K562 (cell line): ENCODE results near the gene NXN. TPM values are rescaled to one million over a fixed set of nuclear protein-coding genes. Genes with fewer than 3 reads are reported as not detected.
A peak's percentile ranks its signal among the peaks of the same experiment; 100 is the strongest.

Experiments used
- ATAC-seq: fragments of 200-7000 bp; cut with Tn5 transposase; 3 replicates; pipeline ENCODE4 v1.9.1; 2020; ENCODE audit warnings: moderate library complexity
- BruUV-seq: library from RNA; stranded (reverse); fragments of 400-500 nt; replicated peaks from 2 replicates; lab custom pipeline; 2021; lab: Mats Ljungman, UMichigan
- CTCF ChIA-PET: fragments of 300-600 bp; formaldehyde crosslinking; extraction: SDS; loops from one replicate; lab custom pipeline; 2021; ENCODE audit warnings: low intra/inter-chr PET ratio; lab: Yijun Ruan, JAX
- POLR2A ChIA-PET: fragments of 300-600, 350-650 bp; sonication (Branson Sonifier 250); formaldehyde crosslinking; extraction: SDS; loops from one replicate; lab custom pipeline; 2021; ENCODE audit warnings: antibody characterized with exemption, inconsistent platforms; lab: Yijun Ruan, JAX
- DNase-seq, 4 experiments: peaks; one replicate each; pipeline versions ENCODE4 v3.0.0 to v3.0.0-alpha.2; 2011 to 2018; ENCODE audit warnings: low spot score in 3 of 4, mixed read lengths in 3 of 4; ENCODE audit errors: extremely low read depth in 1 of 4
- FAIRE-seq: peaks from 2 replicates; lab custom pipeline; 2011; peaks lifted over from hg19 to GRCh38; lab: Jason Lieb, UNC
- H2AFZ ChIP-seq: 2 replicates; pipeline ENCODE4 v1.6.0; 2011; ENCODE audit warnings: low read depth, low read length, control low read depth, inconsistent platforms
- H3K27ac ChIP-seq: fragments of 200-600 bp; 3 replicates; pipeline ENCODE4 v1.8.0; 2011; ENCODE audit warnings: low read depth, mild to moderate bottlenecking, control low read depth, inconsistent platforms, low read length, moderate library complexity, mixed read lengths; ENCODE audit errors: extremely low read depth
- H3K27me3 ChIP-seq, 2 experiments: fragments of 300-600 bp in 1 of 2; 2 replicates in 1 of 2; 3 replicates in 1 of 2; pipeline versions ENCODE4 v1.6.0 to v1.8.0; 2011; ENCODE audit warnings: inconsistent platforms in 2 of 2, low read length in 2 of 2, mild to moderate bottlenecking in 1 of 2, mixed read lengths in 1 of 2, moderate library complexity in 1 of 2; ENCODE audit not compliant: control insufficient read depth in 2 of 2, insufficient read depth in 2 of 2
- H3K36me3 ChIP-seq: fragments of 300-600 bp; 3 replicates; pipeline ENCODE4 v1.8.0; 2011; ENCODE audit warnings: mild to moderate bottlenecking, low read length, inconsistent platforms; ENCODE audit not compliant: control insufficient read depth, insufficient read depth
- H3K4me1 ChIP-seq, 2 experiments: fragments of 200-600 bp in 1 of 2; replicated peaks in 1 of 2; 2 replicates in 1 of 2; 3 replicates in 1 of 2; pipeline versions ENCODE4 v1.5.1 to v1.8.0; 2011; ENCODE audit warnings: inconsistent platforms in 2 of 2, low read length in 2 of 2, mild to moderate bottlenecking in 1 of 2, mixed read lengths in 1 of 2, moderate library complexity in 1 of 2; ENCODE audit not compliant: control insufficient read depth in 2 of 2, insufficient read depth in 2 of 2
- H3K4me2 ChIP-seq: 2 replicates; pipeline ENCODE4 v1.6.1; 2011; ENCODE audit warnings: low read length, control low read depth, inconsistent platforms, mixed read lengths; ENCODE audit not compliant: insufficient read depth
- H3K4me3 ChIP-seq: fragments of 200-600 bp; sonication (generic), shearing (Covaris generic); 2 replicates; pipeline ENCODE4 v1.5.1; 2016; ENCODE audit warnings: control low read depth, inconsistent platforms
- H3K79me2 ChIP-seq: fragments of 200-600 bp; 3 replicates; pipeline ENCODE4 v1.8.0; 2011; ENCODE audit warnings: low read length, inconsistent platforms; ENCODE audit not compliant: control insufficient read depth, insufficient read depth
- H3K9ac ChIP-seq, 2 experiments: 2 replicates each; pipeline versions ENCODE4 v1.6.0 to v1.6.1; 2011; ENCODE audit warnings: low read depth in 2 of 2, low read length in 2 of 2, control low read depth in 1 of 2, inconsistent platforms in 1 of 2, mild to moderate bottlenecking in 1 of 2, mixed read lengths in 1 of 2; ENCODE audit not compliant: insufficient read depth in 1 of 2
- H3K9me1 ChIP-seq: one replicate; pipeline ENCODE4 v1.6.0; 2011; ENCODE audit warnings: inconsistent platforms, mild to moderate bottlenecking, low read length, moderate library complexity; ENCODE audit not compliant: control insufficient read depth, insufficient read depth
- H3K9me3 ChIP-seq: replicated peaks from 2 replicates; pipeline ENCODE4 v1.5.1; 2011; ENCODE audit warnings: low read depth, low read length, inconsistent platforms; ENCODE audit not compliant: control insufficient read depth, insufficient read depth
- H4K20me1 ChIP-seq: replicated peaks from 2 replicates; pipeline ENCODE4 v1.6.1; 2011; ENCODE audit warnings: low read length, inconsistent platforms, mixed read lengths; ENCODE audit not compliant: control insufficient read depth, insufficient read depth
- LARP7 ChIP-seq: fragments of 450-650 bp; IDR thresholded peaks from 2 replicates; pipeline ENCODE4 v1.6.1; 2016
- NR3C1 ChIP-seq: sonication (generic); formaldehyde crosslinking; IDR thresholded peaks from 2 replicates; pipeline ENCODE4 v1.8.1; 2022; ENCODE audit warnings: missing genetic modification reagents
- TAF1 ChIP-seq: IDR thresholded peaks from 2 replicates; pipeline ENCODE4 v1.6.1; 2011; ENCODE audit warnings: mild to moderate bottlenecking, low read length, moderate library complexity; ENCODE audit not compliant: insufficient read depth, control insufficient read depth, severe bottlenecking; ENCODE audit errors: extremely low read depth
- TCF7 ChIP-seq: sonication (generic); IDR thresholded peaks from 2 replicates; pipeline ENCODE4 v1.6.1; 2016; ENCODE audit warnings: antibody characterized with exemption, borderline replicate concordance
- TEAD1 ChIP-seq, 2 experiments: fragments of 450-650 bp in 1 of 2; sonication (generic) in 1 of 2; formaldehyde crosslinking; IDR thresholded peaks; 2 replicates each; pipeline versions ENCODE4 v1.4.0 to v1.8.0; 2020 to 2022; ENCODE audit warnings: mild to moderate bottlenecking in 2 of 2, missing genetic modification reagents in 1 of 2
- XRCC5 ChIP-seq: fragments of 200-400 bp; formaldehyde crosslinking; IDR thresholded peaks from 2 replicates; pipeline ENCODE4 v1.6.1; 2017; ENCODE audit warnings: low read depth, mild to moderate bottlenecking, low read length
- ZBTB11 ChIP-seq, 3 experiments: fragments of 200-800 bp in 1 of 3; fragments of 250-450 bp in 1 of 3; fragments of 450-650 bp in 1 of 3; sonication (Bioruptor Pico) in 1 of 3; sonication (Bioruptor generic) in 1 of 3; formaldehyde crosslinking in 1 of 3; IDR thresholded peaks; 2 replicates each; pipeline versions ENCODE4 v1.6.1 to v1.8.0; 2016 to 2022; ENCODE audit warnings: mild to moderate bottlenecking in 2 of 3, missing genetic modification characterization in 2 of 3, missing compliant biosample characterization in 1 of 3, moderate library complexity in 1 of 3
- ZBTB26 ChIP-seq: fragments of 450-650 bp; formaldehyde crosslinking; IDR thresholded peaks from 2 replicates; pipeline ENCODE4 v1.4.0; 2022; ENCODE audit warnings: missing genetic modification characterization
- ZBTB33 ChIP-seq: sonication (generic); formaldehyde crosslinking; IDR thresholded peaks from 2 replicates; pipeline ENCODE4 v1.8.1; 2023; ENCODE audit warnings: mild to moderate bottlenecking, missing genetic modification reagents
- ZNF395 ChIP-seq: fragments of 200-800 bp; sonication (Bioruptor generic); IDR thresholded peaks from 2 replicates; pipeline ENCODE4 v1.6.1; 2017; ENCODE audit warnings: missing genetic modification characterization, missing compliant biosample characterization
- ZNF408 ChIP-seq: fragments of 250-450 bp; sonication (Bioruptor Pico); IDR thresholded peaks from 2 replicates; pipeline ENCODE4 v1.4.0; 2020; ENCODE audit warnings: low read depth, mild to moderate bottlenecking, moderate library complexity
- WGBS: fragments of 100-300 bp; shearing (Covaris generic); methylation state at CpG from one replicate; pipeline ENCODE4 v1.1.6; 2016; ENCODE audit warnings: low coverage, mixed read lengths; ENCODE audit not compliant: insufficient coverage; ENCODE audit errors: missing lambda C conversion rate; 5-methylcytosine and 5-hydroxymethylcytosine counted together
- in situ Hi-C: fragments of 300-500 bp; cut with MboI; formaldehyde crosslinking; loops from 4 replicates; pipeline ENCODE4 v1.15.0; 2018; ENCODE audit warnings: inconsistent platforms, mixed read lengths
- intact Hi-C: fragments of 100-400 bp; cut with micrococcal nuclease; formaldehyde crosslinking; loops from 2 replicates; pipeline ENCODE4 v1.14.2; 2022
- polyA plus RNA-seq, 8 experiments: library from polyadenylated mRNA; depleted of rRNA in 4 of 8; stranded (reverse) in 5 of 8; unstranded in 3 of 8; fragments of >200 nt; fragmentation: Nextera tagmentation in 2 of 8; fragmentation: Illumina TruSeq in 1 of 8; extraction: Ambion mirVana in 2 of 8; extraction: Trizol in 1 of 8; gene quantifications; 2 replicates each; pipeline versions ENCODE4 v1.2.1 to v1.2.3, GENCODE V29; 2011 to 2014; ENCODE audit warnings: inconsistent platforms in 1 of 8, missing spikeins in 1 of 8
- total RNA-seq, 7 experiments: library from RNA; depleted of rRNA in 6 of 7; stranded (reverse); fragments of >200 nt in 6 of 7; fragmentation: Illumina TruSeq in 2 of 7; extraction: Trizol in 2 of 7; gene quantifications; 2 replicates each; pipeline versions ENCODE4 v1.2.1 to v1.2.3, GENCODE V29; 2011 to 2021; ENCODE audit warnings: low replicate concordance in 1 of 7

The NXN gene
- total and polyA plus RNA-seq, 9 of the 15 experiments (the other 6 are each of a cell fraction or from before 2014, with no cell fraction given), result 0.08 to 0.39 (median 0.29) TPM; not detected in 5

GRCh38 chr17:752620-753219 is 226.9 kb downstream of the NXN start:
- BruUV-seq, result TSS peak; percentile 54
- DNase-seq (peak in 3 of 4 experiments; percentile 14 to 28 (median 26)), FAIRE-seq (no peak), ATAC-seq (peak; percentile 6; the same call in 1 of the 3 replicates)
- H3K9ac ChIP-seq, result peak overlapping the region; percentile 90 to 96
- intact Hi-C loops (no loop called here), in situ Hi-C loops (no loop called here)
- CTCF ChIA-PET, result interaction anchor here (0.6 kb wide), 1 partner anchor 303 kb away, joined by 5 read pairs; no protein-coding TSS in a partner anchor
- H3K36me3 ChIP-seq, result peaks cover 24% of the 10 kb centered on the region
- H3K27ac ChIP-seq, result peak overlapping the region; percentile 91
- H3K9me3 ChIP-seq, result no peaks in the 10 kb centered on the region
- 43% methylated on average over 21 of the region's 43 CpGs for WGBS
- H3K4me3 ChIP-seq, result peak overlapping the region; percentile 74
- peaks cover 10 to 12% of the 10 kb centered on the region in 2 experiments; a peak in 3 of 5 replicates for H3K4me1 ChIP-seq
- no peaks in the 10 kb centered on the region for H3K27me3 ChIP-seq
- H3K9me1 ChIP-seq, result no peaks in the 10 kb centered on the region
- H4K20me1 ChIP-seq, result peaks cover 8% of the 10 kb centered on the region; the same call in 1 of the 2 replicates
- peaks cover 40% of the 10 kb centered on the region for H3K79me2 ChIP-seq
- H3K4me2 ChIP-seq, result peak overlapping the region; percentile 91
- peak overlapping the region; percentile 94 for H2AFZ ChIP-seq
- POLR2A ChIA-PET, result interaction anchor here (0.7 to 0.8 kb wide), 3 partner anchors 8 to 22 kb away, joined by 3 read pairs; no protein-coding TSS in a partner anchor
- no peak for TF ChIP-seq TEAD1 (CRISPR knock-in tag; IDR thresholded peaks at IDR 0.05)
- no peak for TF ChIP-seq ZNF408
- TF ChIP-seq XRCC5, result 0 out of 2 replicates have a peak, but pooled peaks have one; percentile 2
- TF ChIP-seq ZBTB11 (CRISPR knock-in tag; IDR thresholded peaks at IDR 0.05), result peak in 1 of 3 experiments; percentile 59; a peak in 1 of 6 replicates
- TF ChIP-seq ZNF395 (CRISPR knock-in tag), result no peak
- TF ChIP-seq LARP7, result no peak
- TF ChIP-seq ZBTB26, result no peak
- peak; percentile 77; the same call in 1 of the 2 replicates for TF ChIP-seq ZBTB33
- no peak for TF ChIP-seq TCF7
- TF ChIP-seq TAF1, result peak; percentile 38
- no peak for TF ChIP-seq NR3C1 (CRISPR knock-in tag)
